IPS-11a (cell line): ENCODE data around the gene PRAC2.
A peak's percentile ranks its signal among the peaks of the same experiment; 100 is the strongest.

ENCODE experiments used
- H3K4me3 ChIP-seq: one replicate; pipeline ENCODE4 v1.5.1; 2013; ENCODE audit warnings: low read depth, low read length, control low read depth

Gene PRAC2

DNA sequence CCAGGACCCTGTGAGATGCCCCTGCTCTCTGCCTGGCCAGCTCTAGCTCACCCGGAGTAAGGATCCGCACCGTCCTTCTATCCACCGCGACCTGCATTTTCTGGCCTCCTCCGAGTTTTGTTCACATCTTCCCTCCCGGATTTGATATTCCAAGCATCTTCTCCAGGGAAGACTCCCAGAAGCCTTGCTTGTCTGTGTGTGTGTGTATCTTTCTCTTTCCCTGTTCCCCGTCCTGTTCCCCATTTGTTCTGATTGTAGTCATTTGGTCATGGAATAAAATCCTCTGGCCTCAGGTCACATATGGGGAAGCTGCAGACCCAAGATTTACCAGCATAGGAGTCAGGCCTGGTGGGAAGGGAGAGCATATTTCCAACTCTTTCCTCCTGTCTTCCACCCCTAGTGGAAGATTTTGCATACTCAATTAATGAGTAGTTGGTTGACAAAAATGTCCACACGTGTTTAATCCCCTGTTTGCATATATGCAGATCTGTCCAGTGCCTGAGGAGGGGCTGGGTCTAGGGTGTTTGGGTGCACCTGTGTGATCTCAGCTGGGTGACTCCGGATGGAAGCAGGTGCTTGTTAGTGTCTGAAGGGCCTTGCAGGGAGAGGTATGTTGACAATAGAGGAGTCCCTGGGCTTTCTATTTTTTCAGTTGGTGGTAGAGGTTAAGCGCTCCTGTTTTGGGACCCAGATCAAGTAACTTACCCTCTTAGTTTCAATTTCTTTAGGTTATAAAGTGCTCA is 2.5 kb upstream of the PRAC2 start:
- no peak overlapping the region for H3K4me3 ChIP-seq

GRCh38 chr17:48721009-48721402 is 2.0 kb upstream of the PRAC2 start:
- no peak overlapping the region for H3K4me3 ChIP-seq

- H3K4me3 ChIP-seq, result no peak within 1 kb of the TSS
These were observed 631 bp upstream of the PRAC2 start, which contains the start of gene PRAC1 for GRCh38 chr17:48722201-48722907. PRAC1 (minus strand) TSS chr17:48722518; CDS start chr17:48722392, 126 bp downstream.

GRCh38 chr17:48723423-48724250 is 652 bp downstream of the PRAC2 start:
- H3K4me3 ChIP-seq, result peak overlapping the region; percentile 8

GRCh38 chr17:48724251-48725003 is 1.4 kb downstream of the PRAC2 start:
- H3K4me3 ChIP-seq, result no peak overlapping the region

DNA sequence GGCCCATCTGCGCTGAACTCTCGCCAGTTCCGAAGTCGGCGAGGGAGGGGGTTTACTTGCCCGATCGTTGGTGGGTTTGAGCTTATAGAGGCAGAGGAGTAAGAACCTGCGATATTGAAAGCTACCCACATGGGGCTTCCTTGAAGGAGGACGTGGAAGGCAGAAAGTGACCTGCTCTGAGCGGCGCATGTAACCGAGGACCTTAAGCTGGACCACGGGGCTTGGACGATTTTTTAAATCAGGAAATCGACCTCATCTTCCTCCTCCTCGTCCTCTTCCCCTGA is 2.0 kb downstream of the PRAC2 start:
- H3K4me3 ChIP-seq, result no peak overlapping the region

- H3K4me3 ChIP-seq, result no peak overlapping the region
These were observed 2.5 kb downstream of the PRAC2 start for GRCh38 chr17:48725288-48726064.

GRCh38 chr17:48726114-48726915 is 3.3 kb downstream of the PRAC2 start:
- H3K4me3 ChIP-seq, result no peak overlapping the region

DNA sequence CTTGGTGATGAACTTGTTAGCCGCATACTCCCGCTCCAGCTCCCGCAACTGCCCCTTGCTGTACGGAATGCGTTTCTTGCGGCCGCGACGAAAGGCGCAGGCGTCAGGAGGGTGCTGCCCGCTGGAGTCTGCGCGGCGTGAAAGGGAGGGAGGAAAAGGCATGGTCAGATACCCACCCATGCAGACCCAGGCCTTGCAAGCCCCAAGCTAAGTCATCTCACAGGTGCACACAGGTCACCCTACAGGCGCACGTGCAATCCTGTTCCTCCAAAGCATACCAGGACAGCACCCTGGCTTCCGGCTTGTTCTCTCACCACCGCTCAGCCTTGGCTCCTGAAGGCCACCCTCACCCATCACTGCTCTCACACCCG is 3.9 kb downstream of the PRAC2 start:
- H3K4me3 ChIP-seq, result no peak overlapping the region

DNA sequence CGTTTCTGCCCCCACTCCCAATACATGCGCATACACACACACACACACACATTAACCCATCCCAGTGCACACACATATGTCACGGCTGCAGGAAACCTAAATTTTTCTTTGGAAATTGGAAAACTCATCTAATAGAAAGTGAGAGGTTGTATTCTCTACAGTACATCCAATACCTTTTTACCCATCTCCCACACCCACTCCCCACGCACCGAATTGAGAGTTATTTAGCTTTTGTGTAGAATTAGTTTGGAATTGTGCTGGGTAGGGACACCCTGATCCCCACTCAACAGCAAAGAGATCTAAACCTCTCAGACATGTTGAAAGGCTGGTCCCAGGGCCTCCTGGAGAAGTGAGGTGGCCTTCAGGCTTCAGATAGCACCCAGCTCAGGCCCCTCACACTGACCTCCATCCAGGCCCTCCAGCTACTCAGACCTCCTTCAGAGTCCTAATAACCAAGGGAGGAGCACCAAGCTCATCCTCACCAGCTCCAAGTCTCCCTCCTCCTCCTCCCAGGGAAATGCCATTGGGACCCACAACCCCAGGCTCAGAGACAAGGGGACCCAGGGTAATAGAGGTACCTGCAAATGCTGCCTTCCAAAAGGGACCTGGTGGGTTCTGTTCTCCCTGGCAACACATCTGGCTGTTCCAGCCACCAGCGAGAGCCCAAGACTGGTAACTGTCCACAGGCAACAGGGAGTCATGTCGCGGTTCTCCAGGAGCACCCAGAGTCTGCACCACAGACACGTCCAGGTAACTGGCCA is 4.6 kb downstream of the PRAC2 start:
- no peak overlapping the region for H3K4me3 ChIP-seq

DNA sequence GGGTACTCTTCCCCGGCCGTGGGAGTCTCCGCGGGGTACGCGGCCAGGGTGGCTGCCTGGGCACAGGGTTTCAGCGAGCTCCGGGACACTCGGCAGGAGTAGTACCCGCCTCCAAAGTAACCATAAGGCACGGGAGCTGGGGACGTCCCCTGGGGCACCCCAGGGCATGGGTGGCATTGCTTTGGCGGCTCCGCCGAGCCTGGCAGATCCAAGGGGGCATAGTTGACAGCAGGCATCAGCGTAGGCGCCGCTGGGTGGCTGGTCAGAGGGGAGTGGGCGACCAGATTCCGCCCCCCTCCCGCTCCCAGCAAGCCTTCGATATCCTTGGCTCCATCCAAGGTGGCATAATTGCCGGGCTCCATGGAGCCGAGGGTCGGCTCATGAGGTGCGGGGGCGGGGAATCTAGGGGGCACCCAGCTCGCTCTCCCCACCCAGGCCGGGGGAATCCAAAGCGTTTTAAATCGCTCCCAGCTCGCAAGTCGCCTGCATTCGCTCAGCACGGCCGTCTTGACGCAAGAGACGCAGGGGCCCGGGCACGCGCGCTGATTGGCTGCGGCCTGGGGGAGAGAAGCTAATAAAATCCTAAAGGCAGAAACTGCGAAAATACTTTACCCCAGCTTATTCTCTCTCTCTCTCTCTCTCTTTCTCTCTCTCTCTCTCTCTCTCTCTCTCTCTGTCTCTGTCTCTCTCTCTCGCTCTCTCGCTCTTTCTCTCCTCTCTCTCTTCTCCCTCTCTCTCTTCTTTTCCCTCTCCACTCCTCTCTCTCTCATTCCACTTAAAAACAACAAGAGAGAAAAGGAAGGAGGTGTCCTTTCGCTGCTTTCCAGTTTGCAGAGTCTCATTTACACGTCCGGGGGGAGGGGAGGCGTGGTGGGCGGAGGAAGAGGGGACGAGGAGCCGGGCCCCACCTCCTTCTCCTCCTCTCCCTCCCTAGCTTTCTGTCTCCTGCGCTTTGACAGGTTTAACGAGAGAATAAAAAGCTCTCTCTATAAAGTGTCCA is 5.5 kb downstream of the PRAC2 start, which contains the start of gene HOXB13:
Gene HOXB13, minus strand, starts transcription at position 519 of the 1,000 bp plus-strand sequence. Its CDS starts 157 bp downstream, at position 362.
- peak within 1 kb of the TSS; percentile 18 for H3K4me3 ChIP-seq

DNA sequence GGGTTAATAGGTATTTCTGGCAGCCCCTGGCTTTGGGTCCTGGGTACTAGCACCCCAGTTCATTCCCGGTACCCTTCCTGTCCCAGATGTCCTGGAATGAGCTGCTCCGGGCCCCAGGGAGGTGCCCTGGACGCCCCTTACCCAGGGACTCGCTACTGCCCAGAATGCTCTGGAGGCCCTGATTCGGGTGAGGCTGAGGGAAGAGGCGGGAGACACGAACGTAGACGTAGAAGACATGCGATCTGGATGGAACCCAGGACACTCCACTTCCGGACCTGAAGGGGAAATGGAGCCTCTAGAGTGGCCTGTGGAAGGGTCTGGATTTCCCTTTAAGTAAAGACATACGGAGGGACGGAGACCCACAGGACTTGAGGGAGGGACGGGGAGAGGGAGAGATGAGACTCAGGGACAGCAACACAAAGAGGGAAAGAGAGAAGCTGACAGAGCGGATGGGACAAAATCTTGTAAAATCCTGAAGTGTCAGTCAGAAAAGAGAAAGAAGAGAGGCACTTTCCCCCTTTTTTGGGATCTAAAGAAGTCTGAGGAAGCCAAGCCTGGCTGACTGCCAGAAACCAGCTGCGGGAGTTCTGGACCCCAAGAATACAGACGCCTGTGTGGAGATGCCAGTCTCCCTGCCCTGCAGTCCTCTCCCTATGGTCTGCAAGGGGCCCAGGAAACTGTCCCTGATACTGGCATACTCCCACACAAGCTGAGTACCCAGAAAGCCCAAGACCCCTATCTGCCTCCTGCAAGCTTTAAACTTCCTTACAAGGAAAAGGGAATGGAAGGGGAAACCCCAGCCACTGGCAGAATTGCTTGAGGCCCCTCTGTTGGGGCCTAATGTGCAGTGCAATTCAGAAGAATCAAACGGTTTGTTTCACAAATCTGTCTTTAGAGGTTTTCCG is 6.6 kb downstream of the PRAC2 start:
- H3K4me3 ChIP-seq, result no peak overlapping the region

- no peak overlapping the region for H3K4me3 ChIP-seq
These were observed 7.2 kb downstream of the PRAC2 start for GRCh38 chr17:48730240-48730550.

- H3K4me3 ChIP-seq, result no peak overlapping the region
These were observed 8.4 kb downstream of the PRAC2 start for GRCh38 chr17:48731355-48731754.

GRCh38 chr17:48732688-48733629 is 10.0 kb downstream of the PRAC2 start:
- H3K4me3 ChIP-seq, result no peak overlapping the region
